Small intestine (tissue), 7 donors: Measurements from ENCODE around the gene ARHGAP40. TPM values are rescaled to one million over a fixed set of nuclear protein-coding genes. Genes with fewer than 3 reads are reported as not detected.

Source experiments
- DNase-seq, 2 donors: peaks; one replicate each; pipeline versions ENCODE4 v3.0.0 to v3.0.0-alpha.2; 2013
- FAIRE-seq: peaks from 2 replicates; lab custom pipeline; 2012; peaks lifted over from hg19 to GRCh38; lab: Jason Lieb, UNC
- H3K27ac ChIP-seq, 3 donors: one replicate each; pipeline ENCODE4 v1.5.1; 2013; ENCODE audit warnings: low read length in 2 of 3, mild to moderate bottlenecking in 2 of 3, control low read depth in 1 of 3, inconsistent platforms in 1 of 3, low read depth in 1 of 3, moderate library complexity in 1 of 3
- H3K27me3 ChIP-seq, 3 donors: one replicate each; pipeline ENCODE4 v1.6.1; 2013; ENCODE audit warnings: low read length in 3 of 3, inconsistent platforms in 1 of 3; ENCODE audit not compliant: control insufficient read depth in 3 of 3, insufficient read depth in 3 of 3
- H3K36me3 ChIP-seq, 3 donors: one replicate each; pipeline ENCODE4 v1.6.1; 2013; ENCODE audit warnings: low read length in 3 of 3, inconsistent platforms in 1 of 3, low read depth in 1 of 3, mild to moderate bottlenecking in 1 of 3, moderate library complexity in 1 of 3; ENCODE audit not compliant: control insufficient read depth in 3 of 3, insufficient read depth in 2 of 3
- H3K4me1 ChIP-seq, 3 donors: one replicate each; pipeline ENCODE4 v1.6.1; 2013; ENCODE audit warnings: low read length in 2 of 3, inconsistent platforms in 1 of 3, low read depth in 1 of 3, mild to moderate bottlenecking in 1 of 3, moderate library complexity in 1 of 3; ENCODE audit not compliant: control insufficient read depth in 3 of 3, insufficient read depth in 2 of 3
- H3K4me3 ChIP-seq, 3 donors: one replicate each; pipeline ENCODE4 v1.5.1; 2013; ENCODE audit warnings: low read length in 3 of 3, control low read depth in 1 of 3, inconsistent platforms in 1 of 3, low read depth in 1 of 3, mild to moderate bottlenecking in 1 of 3, moderate library complexity in 1 of 3
- H3K9me3 ChIP-seq, 2 donors: one replicate each; pipeline ENCODE4 v1.6.1; 2013; ENCODE audit warnings: low read depth in 1 of 2, low read length in 1 of 2; ENCODE audit not compliant: control insufficient read depth in 2 of 2, insufficient read depth in 1 of 2
- WGBS, 3 donors: extraction: QIAGEN DNeasy Blood & Tissue Kit; methylation state at CpG; one replicate each; pipeline ENCODE4 v1.1.7; 2013; 5-methylcytosine and 5-hydroxymethylcytosine counted together
- polyA plus RNA-seq, 4 donors: library from polyadenylated mRNA; stranded (reverse) in 3 of 4; unstranded in 1 of 4; fragments of 200-250 nt in 3 of 4; fragments of 120-200 nt in 1 of 4; gene quantifications; one replicate each; pipeline versions ENCODE4 v1.2.1 to v1.2.3, GENCODE V29; 2013
- donor health status: healthy with polysubstance abuse.
- donor health status: control.
- donor health status: control.
- donor health status: Bipolar disorder and iron deficiency.
- donor health status: healthy.

Gene ARHGAP40
- polyA plus RNA-seq, 4 donors, result 0.01 to 0.06 TPM; not detected in 2

- DNase-seq (no peak), FAIRE-seq (no peak)
- Histone ChIP-seq H3K27ac (no peak overlapping the region), H3K9me3 (no peaks in the 10 kb centered on the region), H3K27me3 (no peaks in the 10 kb centered on the region), H3K36me3 (no peaks in the 10 kb centered on the region), H3K4me3 (no peak overlapping the region), H3K4me1 (no peaks in the 10 kb centered on the region)
- 76 to 84% (median 76%) methylated on average over 4 of the region's 4 CpGs for WGBS, 3 donors
These were observed 18.3 kb upstream of the ARHGAP40 start for GRCh38 chr20:38583306-38583705.

- Histone ChIP-seq H3K36me3 (no peaks in the 10 kb centered on the region), H3K27me3 (no peaks in the 10 kb centered on the region), H3K9me3 (no peaks in the 10 kb centered on the region), H3K4me1 (no peaks in the 10 kb centered on the region), H3K27ac (no peak overlapping the region), H3K4me3 (no peak overlapping the region)
- FAIRE-seq (no peak), DNase-seq (no peak)
- WGBS, 3 donors, result 43 to 50% (median 47%) methylated on average over 7 of the region's 7 CpGs
These were observed 17.4 kb upstream of the ARHGAP40 start for GRCh38 chr20:38584099-38584763.

- Histone ChIP-seq H3K36me3 (no peaks in the 10 kb centered on the region), H3K27ac (no peak overlapping the region), H3K4me3 (no peak overlapping the region), H3K27me3 (peaks cover 0 to 2% (median 0%) of the 10 kb centered on the region in 3 donors), H3K4me1 (no peaks in the 10 kb centered on the region), H3K9me3 (no peaks in the 10 kb centered on the region)
- DNase-seq, result no peak
- FAIRE-seq, result no peak
- 68 to 79% (median 71%) methylated on average over 10 of the region's 10 CpGs for WGBS, 3 donors
These were observed 16.0 kb upstream of the ARHGAP40 start for GRCh38 chr20:38585404-38586180.

GRCh38 chr20:38586181-38586525, 15.5 kb upstream of the ARHGAP40 start:
- Histone ChIP-seq H3K36me3 (no peaks in the 10 kb centered on the region), H3K4me3 (no peak overlapping the region), H3K27me3 (peaks cover 0 to 2% (median 0%) of the 10 kb centered on the region in 3 donors), H3K27ac (no peak overlapping the region), H3K4me1 (no peaks in the 10 kb centered on the region), H3K9me3 (no peaks in the 10 kb centered on the region)
- WGBS, 3 donors, result 38 to 67% (median 62%) methylated on average over 3 of the region's 3 CpGs
- FAIRE-seq (no peak), DNase-seq (no peak)

- FAIRE-seq, result no peak
- no peak overlapping the region for H3K4me3 ChIP-seq
- H3K9me3 ChIP-seq, result no peaks in the 10 kb centered on the region
- 82 to 87% (median 83%) methylated on average over 6 of the region's 6 CpGs for WGBS, 3 donors
- no peaks in the 10 kb centered on the region for H3K4me1 ChIP-seq
- no peak for DNase-seq
- H3K27ac ChIP-seq, result no peak overlapping the region
- peaks cover 0 to 2% (median 0%) of the 10 kb centered on the region in 3 donors for H3K27me3 ChIP-seq
- no peaks in the 10 kb centered on the region for H3K36me3 ChIP-seq
These were observed 13.3 kb upstream of the ARHGAP40 start for GRCh38 chr20:38588303-38588702.

GRCh38 chr20:38589351-38589750, 12.3 kb upstream of the ARHGAP40 start:
- no peak overlapping the region for H3K27ac ChIP-seq
- no peak overlapping the region for H3K4me3 ChIP-seq
- no peak for FAIRE-seq
- no peaks in the 10 kb centered on the region for H3K36me3 ChIP-seq
- no peaks in the 10 kb centered on the region for H3K4me1 ChIP-seq
- WGBS, 3 donors, result 66 to 86% (median 71%) methylated on average over 4 of the region's 4 CpGs
- H3K27me3 ChIP-seq, result peaks cover 0 to 2% (median 0%) of the 10 kb centered on the region in 3 donors
- H3K9me3 ChIP-seq, result no peaks in the 10 kb centered on the region
- DNase-seq, result no peak

- Histone ChIP-seq H3K4me1 (no peaks in the 10 kb centered on the region), H3K9me3 (no peaks in the 10 kb centered on the region), H3K27me3 (peaks cover 0 to 2% (median 0%) of the 10 kb centered on the region in 3 donors), H3K27ac (no peak overlapping the region), H3K36me3 (no peaks in the 10 kb centered on the region), H3K4me3 (no peak overlapping the region)
- 80 to 81% (median 80%) methylated on average over 3 of the region's 3 CpGs for WGBS, 3 donors
- DNase-seq (no peak), FAIRE-seq (no peak)
These were observed 11.5 kb upstream of the ARHGAP40 start for GRCh38 chr20:38589967-38590675.

GRCh38 chr20:38590676-38591473, 10.7 kb upstream of the ARHGAP40 start:
- Histone ChIP-seq H3K27ac (no peak overlapping the region), H3K9me3 (no peaks in the 10 kb centered on the region), H3K4me3 (no peak overlapping the region), H3K4me1 (no peaks in the 10 kb centered on the region), H3K36me3 (no peaks in the 10 kb centered on the region), H3K27me3 (peaks cover 0 to 2% (median 0%) of the 10 kb centered on the region in 3 donors)
- DNase-seq, result no peak
- FAIRE-seq, result no peak
- WGBS, 3 donors, result 72 to 74% (median 73%) methylated on average over 18 of the region's 18 CpGs
